ENCODE data around the gene MLLT3. TPM values are rescaled to one million over a fixed set of nuclear protein-coding genes. Genes with fewer than 3 reads are reported as not detected.

Gene MLLT3
- total and polyA plus RNA-seq, 2 of the 13 experiments (the other 11 are each of a cell fraction or from before 2014, with no cell fraction given) = 12.3 to 12.6 TPM

- H3K9me3 ChIP-seq (ENCODE audit: low read length) = no peaks in the 10 kb centered on the region
- H3K9ac ChIP-seq (ENCODE audit: insufficient read depth, low read depth, low read length) = no peak overlapping the region
- H2AFZ ChIP-seq (ENCODE audit: low read length) = no peak overlapping the region
- in situ Hi-C loops (cut with HindIII; ENCODE audit: extremely low pct_ligation_motif_present, low pct_unique_long_range_greater_than_20kb) = loop anchor here (25.0 kb wide), 1 partner anchor 751 kb away; no protein-coding TSS in a partner anchor
- intact Hi-C loops (cut with micrococcal nuclease; ENCODE audit: unreplicated experiment) = no loop called here
- no peak for TF ChIP-seq ZNF784 (CRISPR knock-in tag; IDR thresholded peaks at IDR 0.05; ENCODE audit: borderline replicate concordance)
- TF ChIP-seq ZNF264 (CRISPR knock-in tag; IDR thresholded peaks at IDR 0.05) = no peak
- TF ChIP-seq TRIM24 (CRISPR knock-in tag; IDR thresholded peaks at IDR 0.05) = no peak
- TF ChIP-seq ZNF660 (CRISPR knock-in tag; IDR thresholded peaks at IDR 0.05; ENCODE audit: borderline replicate concordance, low read depth) = no peak
- no peak for TF ChIP-seq ZNF678 (CRISPR knock-in tag; IDR thresholded peaks at IDR 0.05)
- TF ChIP-seq ARID5B (CRISPR knock-in tag; IDR thresholded peaks at IDR 0.05) = no peak
- no peak for TF ChIP-seq MED1 (CRISPR knock-in tag; IDR thresholded peaks at IDR 0.05)
- TF ChIP-seq RBM39 (IDR thresholded peaks at IDR 0.05; ENCODE audit: low read depth, low read length, poor library complexity, severe bottlenecking) = no peak
- TF ChIP-seq ELF1 (CRISPR knock-in tag; IDR thresholded peaks at IDR 0.05) = no peak
- TF ChIP-seq ARNTL (CRISPR knock-in tag; IDR thresholded peaks at IDR 0.05) = no peak
- TF ChIP-seq ATF5 (CRISPR knock-in tag; IDR thresholded peaks at IDR 0.05; ENCODE audit: low read depth) = no peak
- TF ChIP-seq BCLAF1 (IDR thresholded peaks at IDR 0.05) = no peak
- no peak overlapping the region for H3K4me3 ChIP-seq (replicated peaks in 1 of 3; ENCODE audit: insufficient read depth in 1 of 3, low read depth in 2 of 3, low read length in 3 of 3)
- 76% methylated on average over 5 of the region's 5 CpGs for WGBS (ENCODE audit: low lambda C conversion rate)
- no peaks in the 10 kb centered on the region for H3K27me3 ChIP-seq (ENCODE audit: control insufficient read depth in 1 of 2, insufficient read depth in 2 of 2, low read length in 2 of 2)
- POLR2A ChIA-PET = no interaction called here
- peaks cover 15% of the 10 kb centered on the region for H3K4me1 ChIP-seq (ENCODE audit: insufficient read depth, low read length)
- H4K20me1 ChIP-seq (ENCODE audit: insufficient read depth, low read length) = no peaks in the 10 kb centered on the region; the same call in 1 of the 2 replicates
- H3K4me2 ChIP-seq (ENCODE audit: low read depth, low read length) = no peak overlapping the region
- H3K27ac ChIP-seq (ENCODE audit: extremely low read length, insufficient read depth, low read length) = no peak overlapping the region
- no peaks in the 10 kb centered on the region for H3K79me2 ChIP-seq (ENCODE audit: insufficient read depth, low read length)
- CTCF ChIA-PET (ENCODE audit: low intra/inter-chr PET ratio, low total read pairs) = no interaction called here
- no peak for DNase-seq (ENCODE audit: low spot score)
- ATAC-seq = no peak
- H3K36me3 ChIP-seq (replicated peaks in 1 of 2; ENCODE audit: control insufficient read depth in 1 of 2, insufficient read depth in 2 of 2, low read length in 2 of 2) = no peaks in the 10 kb centered on the region; a peak in 1 of 5 replicates
- BruUV-seq (replicated peaks) = no TSS peak
- no peak for FAIRE-seq
These were observed 261.1 kb downstream of the MLLT3 start for GRCh38 chr9:20361229-20361628.

Measured in HepG2 (cell line).